HG02870 (cell line): ENCODE measurements around the gene NPLOC4.
A peak's percentile ranks its signal among the peaks of the same experiment; 100 is the strongest.
"Not testable (repeated sequence)": the region's sequence is repeated elsewhere in the genome, so short reads cannot be mapped to it uniquely, and the experiment has no call there.

Experiments used
- ATAC-seq: cut with Tn5 transposase; IDR thresholded peaks from one replicate; pipeline ENCODE4 v1.9.1; 2021; ENCODE audit warnings: mild to moderate bottlenecking, moderate library complexity; ENCODE audit not compliant: unreplicated experiment

NPLOC4 gene

DNA sequence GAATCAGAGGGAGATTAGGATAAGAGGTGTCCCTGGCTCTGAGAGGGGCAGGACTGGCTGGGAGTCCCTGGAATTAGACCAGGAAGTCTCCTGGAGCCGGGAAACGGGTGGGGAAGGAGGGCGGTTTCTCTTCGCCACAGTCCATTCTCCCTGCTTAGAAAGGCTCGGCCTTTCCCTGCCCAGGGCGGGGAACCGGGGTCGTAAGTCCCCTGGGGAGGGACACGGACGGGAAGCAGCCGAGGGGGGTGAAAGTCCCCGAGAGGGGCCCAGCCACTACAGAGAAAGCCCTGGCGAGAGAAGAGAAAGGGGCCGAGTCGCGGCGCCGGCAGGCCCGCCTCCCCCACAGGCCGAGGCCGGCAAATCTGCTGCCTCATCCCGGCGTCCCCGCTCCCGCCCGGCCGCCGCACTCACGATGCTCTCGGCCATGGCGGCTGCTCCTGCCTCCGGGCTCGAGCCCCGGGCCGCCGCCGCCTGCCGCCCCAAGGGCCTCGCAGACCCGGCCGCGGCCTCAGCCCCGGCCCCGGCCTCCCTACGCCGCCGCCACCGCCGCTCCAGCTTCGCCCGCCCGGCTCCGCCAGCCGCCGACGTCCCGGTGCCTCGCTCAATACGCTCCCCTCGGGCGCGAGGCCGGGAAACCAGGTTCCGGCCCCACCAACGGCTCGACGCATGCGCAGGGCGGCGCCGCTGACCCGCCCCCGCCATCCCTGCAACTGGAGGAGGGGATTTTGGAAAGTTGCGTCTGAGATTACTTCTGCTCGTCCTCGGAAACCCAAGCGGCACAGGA, at the start of gene NPLOC4, which contains the start of gene TSPAN10:
TSS of gene NPLOC4 (minus strand) at position 608 of the 784 bp plus-strand sequence. CDS start at position 426, 182 bp downstream.
TSS of gene TSPAN10 (plus strand) at position 692 of the 784 bp plus-strand sequence. CDS start 5,217 bp downstream, outside the sequence.
- peak; percentile 69 for ATAC-seq

DNA sequence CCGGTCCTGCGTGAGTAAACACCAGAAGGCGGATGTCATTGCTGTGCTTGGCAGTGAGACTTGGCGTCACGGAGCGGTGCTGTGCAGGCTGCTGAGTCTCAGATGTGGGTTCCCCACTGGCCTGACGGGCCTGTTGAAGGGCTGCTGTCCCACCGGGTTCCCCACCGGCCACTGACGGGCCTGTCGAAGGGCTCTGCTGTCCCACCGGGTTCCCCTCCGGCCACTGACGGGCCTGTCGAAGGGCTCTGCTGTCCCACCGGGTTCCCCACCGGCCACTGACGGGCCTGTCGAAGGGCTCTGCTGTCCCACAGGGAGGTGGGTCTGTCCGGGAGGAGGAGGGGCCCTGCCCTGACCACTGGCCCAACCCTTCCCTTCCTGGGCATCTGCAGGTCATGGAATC, 49.7 kb upstream of the NPLOC4 start:
- no peak for ATAC-seq

DNA sequence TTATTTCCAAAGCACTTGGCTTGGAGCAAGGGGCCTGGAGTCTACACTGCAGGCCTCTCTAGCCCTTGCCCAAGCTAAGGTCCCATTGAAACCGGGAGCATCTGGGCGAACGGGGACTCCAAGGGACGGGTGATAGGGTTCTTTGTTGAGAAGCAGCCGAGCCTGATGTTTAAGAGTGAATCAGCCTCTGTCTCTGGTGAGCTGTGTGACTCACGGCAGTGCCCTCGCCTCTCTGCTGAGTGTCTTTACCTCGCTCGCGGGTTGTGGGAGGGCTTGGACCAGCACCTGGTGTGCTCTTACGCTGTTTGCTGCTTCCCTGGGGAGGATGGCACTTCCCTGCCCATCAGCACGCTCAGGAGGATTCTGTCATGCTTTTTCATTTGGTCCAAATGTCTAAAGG, 48.2 kb upstream of the NPLOC4 start:
- ATAC-seq, result no peak

DNA sequence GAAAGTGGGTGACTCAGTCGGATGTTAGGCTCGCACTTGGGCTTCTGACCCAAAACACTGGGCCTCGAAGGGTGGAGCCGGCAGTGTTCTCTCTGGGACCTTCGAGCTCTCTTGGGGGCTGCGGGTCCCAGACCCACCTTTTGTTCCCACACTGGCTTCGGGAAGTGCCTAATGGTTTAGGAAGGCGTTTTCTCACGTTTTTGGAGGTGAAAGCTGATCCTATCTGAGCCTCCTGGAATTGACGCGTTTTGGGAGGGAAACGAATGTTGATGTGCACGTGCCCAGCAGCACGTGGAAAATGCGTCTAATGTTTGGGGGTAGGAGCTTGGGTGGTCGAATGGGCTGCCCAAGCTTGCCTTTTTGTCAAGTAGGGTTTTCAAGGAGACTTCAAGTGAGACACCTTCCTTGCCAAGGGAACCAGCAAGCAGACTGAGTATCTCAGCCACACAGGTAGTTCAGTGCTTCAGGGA, 47.6 kb upstream of the NPLOC4 start:
- no peak for ATAC-seq

DNA sequence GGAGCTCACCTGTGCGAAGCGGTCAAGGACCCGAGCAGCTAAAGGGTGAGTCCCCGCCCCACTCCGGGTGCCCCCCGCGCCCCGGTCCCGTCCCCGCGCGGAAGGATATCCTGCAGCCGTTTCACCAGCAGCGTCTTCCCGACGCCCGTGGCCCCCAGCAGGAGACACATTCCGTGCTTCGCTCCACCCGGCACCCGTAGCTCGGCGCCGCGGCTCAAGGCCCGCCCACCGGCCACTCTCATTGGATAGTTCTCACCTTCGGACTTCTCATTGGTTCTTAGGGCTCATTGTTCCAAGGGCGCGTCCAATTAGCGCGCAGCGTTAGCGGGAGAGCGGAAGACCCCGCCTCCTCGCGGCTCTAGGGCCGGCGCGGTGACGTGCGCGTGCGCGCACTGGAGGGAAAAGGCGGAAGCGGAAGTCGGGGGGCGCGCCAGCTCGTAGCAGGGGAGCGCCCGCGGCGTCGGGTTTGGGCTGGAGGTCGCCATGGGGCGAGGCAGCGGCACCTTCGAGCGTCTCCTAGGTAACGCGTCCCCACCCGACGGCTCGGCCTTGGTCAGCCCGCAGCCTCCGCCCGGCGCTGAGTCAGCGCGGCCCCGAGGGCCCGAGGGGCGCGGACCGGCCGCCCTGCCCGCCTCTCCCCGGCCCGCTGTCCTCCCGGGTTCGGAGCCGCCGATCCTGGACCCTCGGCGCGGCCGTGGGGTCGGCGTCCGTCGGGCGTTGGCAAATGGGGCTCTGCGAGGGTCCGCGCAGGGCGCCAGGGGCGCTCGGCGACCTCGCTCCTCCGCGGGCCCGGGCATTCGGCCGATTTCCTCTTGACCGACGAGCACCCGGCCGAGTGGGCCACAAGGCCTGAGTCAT, 46.9 kb upstream of the NPLOC4 start, which contains the start of the genes ARL16 and HGS:
TSS of gene ARL16 (minus strand) at position 214 of the 858 bp plus-strand sequence. CDS start at position 170, 44 bp downstream.
TSS of gene HGS (plus strand) at position 428 of the 858 bp plus-strand sequence. CDS start at position 484, 56 bp downstream.
- ATAC-seq, result peak; percentile 94

DNA sequence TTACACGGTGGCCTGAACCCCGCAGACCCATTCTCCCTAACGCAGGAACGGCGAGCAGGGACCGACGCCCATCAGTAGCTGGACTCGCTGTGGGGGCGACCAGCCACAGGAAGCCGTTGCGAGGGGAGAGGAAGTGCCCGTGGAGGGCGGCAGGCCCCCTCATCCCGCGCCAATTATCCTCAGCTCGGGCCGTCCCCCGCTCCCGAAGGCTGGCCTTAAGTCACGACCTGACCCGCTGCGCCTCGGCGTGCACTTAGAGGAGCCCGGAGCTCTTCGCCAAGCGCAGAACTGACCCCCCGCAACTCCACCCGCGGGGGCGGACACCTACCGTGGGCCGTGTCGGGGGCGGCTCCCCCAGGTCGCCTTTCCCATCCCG, 46.3 kb upstream of the NPLOC4 start:
- peak; percentile 13 for ATAC-seq

DNA sequence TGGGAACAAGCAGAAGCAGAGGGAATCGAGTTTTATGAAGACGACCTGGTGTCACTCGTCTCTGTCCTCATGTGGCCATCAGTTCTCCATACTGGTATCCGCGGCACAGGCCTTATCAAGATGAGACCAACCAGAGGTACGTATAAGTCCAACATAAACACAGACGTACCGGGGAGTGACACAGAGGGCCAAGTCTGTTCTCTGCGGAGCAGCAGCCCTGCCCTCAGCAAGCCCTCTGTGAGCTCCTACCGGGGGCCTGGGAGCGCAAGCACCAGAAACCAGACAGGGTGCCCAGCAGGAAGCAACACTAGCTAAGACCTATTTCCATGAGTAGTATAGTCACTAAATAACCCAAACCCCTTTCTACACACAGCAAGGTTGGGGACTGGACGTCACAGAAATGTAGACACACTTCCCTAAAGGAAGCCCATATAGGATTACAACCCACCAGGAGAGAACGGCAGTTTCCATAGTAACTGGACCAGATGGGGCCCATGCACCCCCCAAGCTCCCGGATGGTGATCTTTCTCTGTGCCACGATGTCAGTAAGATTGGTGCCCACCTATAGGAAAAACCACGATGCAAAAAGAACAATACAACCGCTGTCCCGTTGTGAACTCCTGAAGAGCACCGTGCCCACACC, 45.8 kb upstream of the NPLOC4 start:
- ATAC-seq, result no peak

DNA sequence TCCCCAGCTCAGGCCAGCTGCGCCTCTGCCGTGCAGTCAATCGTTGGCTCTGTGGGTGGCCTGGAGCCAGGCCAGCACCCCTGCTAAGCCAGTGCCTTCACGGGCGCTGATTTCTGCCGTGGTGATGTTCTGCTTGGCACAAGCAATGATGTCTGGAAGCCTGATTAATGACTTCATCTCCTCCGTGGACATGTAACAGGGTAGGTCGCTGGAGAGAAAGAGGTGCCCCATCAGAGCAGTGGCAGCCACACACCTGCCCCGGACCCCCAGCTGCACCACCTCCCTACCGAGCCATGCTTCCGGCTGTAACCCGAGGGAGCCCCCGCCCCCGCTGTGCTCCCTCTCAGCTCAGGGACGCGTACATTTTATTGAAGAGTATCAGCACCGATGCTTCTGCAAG, 44.8 kb upstream of the NPLOC4 start:
- no peak for ATAC-seq

DNA sequence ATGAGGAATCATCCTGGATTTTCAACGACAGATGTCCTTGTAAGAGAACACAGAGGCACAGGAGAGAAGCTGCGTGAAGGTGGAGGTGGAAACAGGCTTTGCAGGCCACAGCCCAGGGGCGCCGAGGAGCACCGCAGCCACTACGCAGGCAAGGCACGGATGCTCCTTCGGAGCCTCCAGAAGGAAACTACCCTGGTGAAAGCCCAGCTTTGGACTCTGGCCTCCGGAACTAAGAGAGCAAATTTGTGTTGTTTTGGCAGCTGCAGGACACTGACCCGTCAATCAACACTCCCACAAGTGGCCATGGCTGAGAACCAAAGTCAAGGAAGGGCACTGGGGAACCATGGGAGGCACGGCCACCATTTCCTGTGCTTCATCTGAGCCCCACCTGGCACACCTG, 43.2 kb upstream of the NPLOC4 start:
- ATAC-seq, result no peak

DNA sequence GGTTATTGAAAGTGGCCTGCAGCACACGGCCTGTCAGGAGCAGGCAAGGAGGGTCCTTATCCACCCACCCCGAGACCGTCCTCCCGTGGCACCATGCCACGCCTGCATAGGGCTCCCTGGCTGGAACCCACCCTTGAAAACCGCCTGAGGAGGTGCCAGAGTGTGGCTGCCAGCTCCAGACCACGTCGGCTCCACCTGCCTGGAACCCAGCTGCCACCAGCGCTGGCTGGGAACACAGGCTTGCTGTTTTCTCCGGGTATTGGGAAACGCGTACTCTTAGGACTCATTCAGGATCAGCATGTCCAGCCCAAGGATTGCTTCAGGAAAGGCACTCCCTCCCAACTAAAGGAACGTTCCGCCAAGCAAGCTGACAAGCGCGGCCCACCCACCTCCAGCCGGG, 40.0 kb upstream of the NPLOC4 start:
- ATAC-seq, result no peak

DNA sequence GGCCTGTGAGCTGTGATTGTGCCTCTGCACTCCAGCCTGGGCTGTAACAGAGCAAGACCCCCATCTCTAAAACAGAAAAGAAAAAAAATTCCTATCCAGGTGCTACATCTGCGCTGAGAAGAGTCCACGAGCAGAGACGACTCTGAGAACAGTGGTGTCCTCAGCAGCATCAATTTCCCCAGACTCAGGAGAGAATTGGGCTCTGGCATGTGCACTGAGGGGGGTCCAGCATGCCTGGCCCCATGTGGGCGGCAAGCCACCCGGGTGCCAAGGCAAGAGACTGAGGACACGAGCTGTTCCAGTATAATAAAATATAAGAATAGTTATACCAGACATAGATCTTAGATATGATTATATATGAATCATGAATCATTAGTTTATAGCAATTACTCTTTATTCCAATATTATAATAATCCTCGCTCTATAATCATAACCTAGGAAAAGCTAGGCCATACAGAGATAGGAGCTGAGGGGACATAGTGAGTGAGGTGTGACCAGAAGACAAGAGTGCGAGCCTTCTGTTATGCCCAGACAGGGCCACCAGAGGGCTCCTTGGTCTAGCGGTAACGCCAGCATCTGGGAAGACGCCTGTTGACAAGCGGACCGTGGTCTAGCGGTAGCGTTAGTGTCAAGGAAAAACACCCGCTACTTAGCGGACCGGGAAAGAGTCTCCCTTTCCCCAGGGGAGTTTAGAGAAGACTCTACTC, 38.8 kb upstream of the NPLOC4 start:
- not testable (repeated sequence) for ATAC-seq

DNA sequence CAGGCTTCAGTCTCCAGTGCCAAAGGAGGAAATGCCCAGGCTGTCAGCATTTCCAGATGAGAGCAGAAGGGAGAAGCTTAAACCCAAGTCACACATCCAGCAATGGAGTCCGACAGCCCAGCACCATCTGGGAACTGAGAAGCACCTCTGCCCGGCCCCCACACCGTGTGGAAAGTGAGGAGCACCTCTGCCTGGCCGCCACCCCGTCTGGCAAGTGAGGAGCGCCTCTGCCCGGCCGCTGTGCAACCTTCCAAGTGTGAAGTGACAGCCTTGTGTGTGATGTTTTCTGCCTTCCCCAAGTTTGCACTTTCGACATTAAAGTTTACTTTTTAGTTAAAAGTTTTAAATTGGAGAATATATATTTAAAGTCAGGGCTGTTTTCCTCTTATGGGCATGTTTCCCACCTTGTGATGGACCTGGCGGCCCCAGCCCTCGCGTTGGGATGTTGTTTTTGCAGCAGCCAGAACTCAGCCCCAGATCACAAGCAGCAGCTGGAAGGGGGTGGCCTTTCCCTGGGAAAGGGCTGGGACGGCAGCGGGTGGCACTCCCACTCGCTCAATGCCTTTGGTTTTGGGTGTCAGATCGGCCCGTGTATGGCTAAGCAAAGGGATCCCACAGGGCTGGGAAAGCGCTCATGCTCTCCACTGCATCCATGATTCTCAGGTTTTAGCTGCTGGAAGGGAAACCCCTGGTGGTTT, 36.8 kb upstream of the NPLOC4 start:
- ATAC-seq, result no peak

DNA sequence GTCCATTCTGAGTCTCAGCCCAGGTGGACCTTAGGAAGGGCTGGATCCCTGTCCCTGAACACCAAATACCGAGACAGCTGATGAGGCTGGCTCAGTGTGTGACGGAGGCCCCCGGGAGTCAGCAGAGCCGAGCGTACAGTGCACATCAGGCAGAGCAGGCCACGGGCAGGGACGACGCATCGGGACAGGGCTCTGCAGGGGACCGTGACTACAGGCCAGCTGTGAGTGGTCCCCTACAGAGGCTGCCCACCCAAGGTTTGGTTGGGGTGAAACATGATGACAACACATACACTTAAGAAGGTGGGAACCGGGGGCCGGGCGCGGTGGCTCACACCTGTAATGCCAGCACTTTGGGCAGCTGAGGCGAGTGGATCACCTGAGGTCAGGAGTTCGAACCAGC, 36.0 kb upstream of the NPLOC4 start:
- ATAC-seq, result no peak

DNA sequence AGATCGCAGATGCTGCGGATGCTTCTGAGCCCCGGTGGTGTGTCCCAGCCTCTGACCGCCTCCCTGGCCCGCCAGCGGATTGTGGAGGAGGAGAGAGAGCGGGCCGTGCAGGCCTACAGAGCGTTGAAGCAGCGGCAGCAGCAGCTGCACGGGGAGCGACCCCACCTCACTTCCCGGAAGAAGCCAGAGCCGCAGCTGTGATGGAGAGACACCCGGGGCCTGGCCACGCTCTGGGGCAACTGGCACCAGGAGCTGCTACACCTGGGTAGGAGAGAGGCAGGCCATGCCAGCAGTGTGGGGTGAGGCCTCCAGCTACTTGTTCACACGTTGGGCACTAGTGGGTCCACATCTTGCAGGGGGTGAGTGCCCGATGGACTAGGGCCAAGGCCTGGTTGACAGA, 35.6 kb upstream of the NPLOC4 start:
- ATAC-seq, result no peak

DNA sequence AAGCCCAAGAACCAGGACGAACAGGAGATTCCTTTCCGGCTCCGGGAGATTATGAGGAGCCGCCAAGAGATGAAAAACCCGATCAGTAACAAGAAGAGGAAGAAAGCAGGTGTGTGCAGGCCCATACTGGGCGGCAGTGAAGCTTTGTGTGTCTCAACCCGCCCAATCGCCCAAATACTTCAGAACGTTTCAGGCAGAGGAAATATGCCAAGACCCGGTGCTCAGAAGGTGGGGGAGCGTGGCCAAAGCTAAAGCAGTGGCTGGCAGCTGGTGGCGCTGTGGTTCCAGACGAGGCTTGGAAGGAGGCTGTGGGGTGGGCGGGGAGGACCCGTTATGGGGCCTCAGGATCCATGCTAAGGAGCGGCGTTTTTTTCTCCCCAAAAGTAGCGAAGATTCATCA, 30.8 kb upstream of the NPLOC4 start:
- no peak for ATAC-seq

DNA sequence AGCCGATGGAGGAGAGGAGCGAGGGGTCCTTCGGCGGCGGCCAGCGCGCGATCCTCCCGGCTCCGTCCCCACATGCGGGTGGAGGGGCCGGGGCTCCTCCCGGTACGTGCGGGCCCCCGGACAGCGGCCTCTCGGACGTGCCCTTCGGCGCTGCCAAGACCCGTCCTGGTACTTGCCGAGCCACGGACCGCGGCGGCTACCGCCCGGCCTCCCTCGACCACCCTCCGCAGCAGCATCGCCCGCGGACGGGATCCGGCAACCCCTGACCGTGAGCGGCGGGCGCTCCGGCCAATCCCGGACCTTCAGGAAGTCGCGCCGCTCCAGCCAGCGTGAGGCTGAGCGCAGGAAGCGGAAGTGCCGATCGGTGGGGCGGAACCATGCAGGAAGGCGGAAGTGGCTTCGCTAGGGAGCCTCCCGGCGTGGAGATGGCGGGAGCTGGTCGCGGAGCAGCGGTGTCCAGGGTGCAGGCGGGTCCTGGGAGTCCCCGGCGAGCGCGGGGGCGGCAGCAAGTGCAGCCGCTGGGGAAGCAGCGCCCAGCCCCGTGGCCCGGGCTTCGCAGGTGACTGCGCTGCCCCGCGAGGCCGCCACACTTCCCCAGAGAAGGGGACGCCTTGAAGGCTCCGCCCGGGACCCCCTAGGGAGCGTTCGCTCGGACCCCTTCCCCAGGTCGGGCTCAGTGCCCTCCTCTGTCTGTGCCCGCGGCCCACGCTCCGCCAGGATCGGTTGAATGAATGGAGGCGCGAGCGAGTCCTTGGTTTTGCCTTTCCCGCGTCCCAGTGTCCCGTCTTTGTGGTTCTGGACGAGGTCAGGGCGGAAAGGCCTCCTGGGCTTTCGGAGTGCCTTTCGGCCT, 29.7 kb upstream of the NPLOC4 start, which contains the start of the genes CCDC137 and OXLD1:
TSS of gene CCDC137 (plus strand) at position 396 of the 850 bp plus-strand sequence. CDS start at position 426, 30 bp downstream.
TSS of gene OXLD1 (minus strand) at position 264 of the 850 bp plus-strand sequence. CDS start at position 236, 28 bp downstream.
- ATAC-seq, result peak; percentile 85

DNA sequence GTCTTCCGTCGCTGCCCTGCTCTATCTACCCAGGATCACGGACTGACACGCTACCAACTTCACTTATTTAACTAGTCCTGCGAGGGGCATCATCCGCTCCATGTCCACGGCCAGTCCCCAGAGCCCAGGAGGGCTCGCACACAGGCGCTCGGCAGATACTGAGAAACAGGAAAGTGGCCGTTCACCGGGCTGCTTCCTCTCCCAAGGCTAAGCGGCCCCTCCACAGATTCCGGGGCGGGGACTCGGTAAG, 29.1 kb upstream of the NPLOC4 start:
- no peak for ATAC-seq

DNA sequence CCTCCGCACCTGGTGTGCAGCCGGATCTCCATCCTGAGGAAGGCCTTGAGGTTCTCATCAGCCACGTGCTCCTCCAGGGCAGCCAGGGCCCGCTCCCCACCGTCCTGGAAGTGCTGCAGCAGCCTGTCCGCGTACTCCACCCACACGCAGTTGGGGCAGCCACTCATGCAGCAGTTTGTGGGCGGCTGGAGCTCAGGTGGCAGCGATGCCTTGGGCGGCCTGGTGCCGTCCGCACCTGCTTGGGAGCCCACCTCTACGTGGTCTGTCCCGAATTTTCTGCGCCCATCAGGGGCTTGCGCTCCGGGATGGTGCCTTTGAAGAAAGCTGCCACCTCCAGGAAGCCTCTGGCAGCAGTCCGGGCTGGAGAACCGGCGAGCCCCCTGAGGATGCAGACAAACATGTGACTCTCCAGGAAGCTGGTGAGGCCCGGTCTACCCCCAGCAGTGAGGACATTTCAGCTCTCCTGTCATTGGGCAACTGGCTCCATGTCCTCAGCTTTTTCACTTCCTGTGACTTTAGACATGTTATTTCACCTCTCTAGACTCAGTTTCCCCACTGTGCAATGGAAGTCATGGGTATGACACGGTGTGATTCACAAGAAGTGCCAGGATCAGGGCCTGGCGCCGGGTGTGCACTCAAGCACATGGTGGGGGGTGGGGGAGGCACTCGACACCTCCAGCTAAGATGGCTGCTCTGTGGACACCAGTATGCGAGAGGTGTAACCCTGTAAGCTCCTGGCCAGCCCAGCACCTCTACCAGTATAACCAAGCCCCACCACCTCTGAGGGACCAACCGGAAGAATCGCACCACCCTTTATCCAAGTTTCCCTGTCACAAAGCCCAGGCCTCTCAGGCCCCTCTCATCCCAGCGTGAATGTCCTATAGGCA, 28.5 kb upstream of the NPLOC4 start:
- no peak for ATAC-seq
